ENCODE results near the gene ELMO1.
"Not testable (repeated sequence)": the region's sequence is repeated elsewhere in the genome, so short reads cannot be mapped to it uniquely, and the experiment has no call there.

ELMO1 gene

GRCh38 chr7:36978461-36978860 is 470.2 kb downstream of the ELMO1 start:
- no peaks in the 10 kb centered on the region for H3K27me3 Mint-ChIP-seq
- H3K36me3 Mint-ChIP-seq (ENCODE audit: low read depth), result peaks cover 25% of the 10 kb centered on the region
- no peaks in the 10 kb centered on the region for H3K4me1 Mint-ChIP-seq (ENCODE audit: low read depth)
- no peak overlapping the region for H3K4me3 Mint-ChIP-seq
- no peak overlapping the region for H3K27ac Mint-ChIP-seq
- peaks cover 6% of the 10 kb centered on the region for H3K9me3 Mint-ChIP-seq
- intact Hi-C loops (cut with micrococcal nuclease), result no loop called here

- H3K4me3 Mint-ChIP-seq, result no peak overlapping the region
- no peaks in the 10 kb centered on the region for H3K27me3 Mint-ChIP-seq
- H3K36me3 Mint-ChIP-seq (ENCODE audit: low read depth), result peaks cover 27% of the 10 kb centered on the region
- H3K9me3 Mint-ChIP-seq, result peaks cover 6% of the 10 kb centered on the region
- no peak overlapping the region for H3K27ac Mint-ChIP-seq
- H3K4me1 Mint-ChIP-seq (ENCODE audit: low read depth), result no peaks in the 10 kb centered on the region
- intact Hi-C loops (cut with micrococcal nuclease), result no loop called here
Measured at GRCh38 chr7:36977878-36978277, 470.8 kb downstream of the ELMO1 start.

GRCh38 chr7:36973534-36973933 is 475.1 kb downstream of the ELMO1 start:
- H3K27ac Mint-ChIP-seq; H3K9me3 Mint-ChIP-seq; H3K4me3 Mint-ChIP-seq; intact Hi-C loops (cut with micrococcal nuclease); H3K27me3 Mint-ChIP-seq: not testable (repeated sequence)
- H3K36me3 Mint-ChIP-seq (ENCODE audit: low read depth), result peaks cover 34% of the 10 kb centered on the region
- H3K4me1 Mint-ChIP-seq (ENCODE audit: low read depth), result peaks cover 25% of the 10 kb centered on the region

- Mint-ChIP-seq H3K27me3 (no peaks in the 10 kb centered on the region), H3K4me1 (ENCODE audit: low read depth) (peaks cover 31% of the 10 kb centered on the region), H3K27ac (no peak overlapping the region), H3K9me3 (peaks cover 13% of the 10 kb centered on the region), H3K4me3 (no peak overlapping the region), H3K36me3 (ENCODE audit: low read depth) (peaks cover 34% of the 10 kb centered on the region)
- intact Hi-C loops (cut with micrococcal nuclease), result no loop called here
Measured at GRCh38 chr7:36972140-36972518, 476.5 kb downstream of the ELMO1 start.

GRCh38 chr7:36971515-36972139 is 477.0 kb downstream of the ELMO1 start:
- Mint-ChIP-seq H3K9me3 (peaks cover 15% of the 10 kb centered on the region), H3K4me3 (no peak overlapping the region), H3K27me3 (no peaks in the 10 kb centered on the region), H3K36me3 (ENCODE audit: low read depth) (peaks cover 34% of the 10 kb centered on the region), H3K27ac (peak overlapping the region; percentile 11), H3K4me1 (ENCODE audit: low read depth) (peaks cover 31% of the 10 kb centered on the region)
- intact Hi-C loops (cut with micrococcal nuclease), result no loop called here

GRCh38 chr7:36970551-36971514 is 477.8 kb downstream of the ELMO1 start:
- Mint-ChIP-seq H3K4me3 (no peak overlapping the region), H3K27me3 (no peaks in the 10 kb centered on the region), H3K4me1 (ENCODE audit: low read depth) (peaks cover 31% of the 10 kb centered on the region), H3K9me3 (peaks cover 15% of the 10 kb centered on the region), H3K36me3 (ENCODE audit: low read depth) (peaks cover 33% of the 10 kb centered on the region), H3K27ac (peak overlapping the region; percentile 11)
- intact Hi-C loops (cut with micrococcal nuclease), result no loop called here

- H3K4me1 Mint-ChIP-seq (ENCODE audit: low read depth), result peaks cover 40% of the 10 kb centered on the region
- peaks cover 10% of the 10 kb centered on the region for H3K9me3 Mint-ChIP-seq
- no peak overlapping the region for H3K4me3 Mint-ChIP-seq
- intact Hi-C loops (cut with micrococcal nuclease), result no loop called here
- no peaks in the 10 kb centered on the region for H3K27me3 Mint-ChIP-seq
- H3K36me3 Mint-ChIP-seq (ENCODE audit: low read depth), result peaks cover 18% of the 10 kb centered on the region
- no peak overlapping the region for H3K27ac Mint-ChIP-seq
Measured at GRCh38 chr7:36969376-36969775, 479.3 kb downstream of the ELMO1 start.

- Mint-ChIP-seq H3K27ac (no peak overlapping the region), H3K4me1 (ENCODE audit: low read depth) (peaks cover 42% of the 10 kb centered on the region), H3K36me3 (ENCODE audit: low read depth) (peaks cover 13% of the 10 kb centered on the region), H3K9me3 (peaks cover 9% of the 10 kb centered on the region), H3K4me3 (no peak overlapping the region), H3K27me3 (no peaks in the 10 kb centered on the region)
- intact Hi-C loops (cut with micrococcal nuclease), result no loop called here
Measured at GRCh38 chr7:36967387-36967786, 481.3 kb downstream of the ELMO1 start.

GRCh38 chr7:36966636-36967035 is 482.0 kb downstream of the ELMO1 start:
- H3K4me1 Mint-ChIP-seq (ENCODE audit: low read depth), result peaks cover 46% of the 10 kb centered on the region
- H3K4me3 Mint-ChIP-seq, result no peak overlapping the region
- peaks cover 18% of the 10 kb centered on the region for H3K36me3 Mint-ChIP-seq (ENCODE audit: low read depth)
- intact Hi-C loops (cut with micrococcal nuclease), result no loop called here
- no peaks in the 10 kb centered on the region for H3K27me3 Mint-ChIP-seq
- no peak overlapping the region for H3K27ac Mint-ChIP-seq
- H3K9me3 Mint-ChIP-seq, result peaks cover 9% of the 10 kb centered on the region

GRCh38 chr7:36966039-36966438 is 482.6 kb downstream of the ELMO1 start:
- H3K4me1 Mint-ChIP-seq (ENCODE audit: low read depth), result peaks cover 40% of the 10 kb centered on the region
- H3K4me3 Mint-ChIP-seq, result no peak overlapping the region
- H3K27me3 Mint-ChIP-seq, result no peaks in the 10 kb centered on the region
- peaks cover 15% of the 10 kb centered on the region for H3K36me3 Mint-ChIP-seq (ENCODE audit: low read depth)
- H3K9me3 Mint-ChIP-seq, result peaks cover 9% of the 10 kb centered on the region
- intact Hi-C loops (cut with micrococcal nuclease), result no loop called here
- H3K27ac Mint-ChIP-seq, result no peak overlapping the region

GRCh38 chr7:36965625-36966024 is 483.0 kb downstream of the ELMO1 start:
- Mint-ChIP-seq H3K4me3 (no peak overlapping the region), H3K9me3 (peaks cover 9% of the 10 kb centered on the region), H3K36me3 (ENCODE audit: low read depth) (peaks cover 11% of the 10 kb centered on the region), H3K27ac (no peak overlapping the region), H3K27me3 (no peaks in the 10 kb centered on the region), H3K4me1 (ENCODE audit: low read depth) (peaks cover 36% of the 10 kb centered on the region)
- intact Hi-C loops (cut with micrococcal nuclease), result no loop called here

GRCh38 chr7:36964297-36964696 is 484.4 kb downstream of the ELMO1 start:
- H3K36me3 Mint-ChIP-seq (ENCODE audit: low read depth), result peaks cover 11% of the 10 kb centered on the region
- H3K9me3 Mint-ChIP-seq, result peaks cover 9% of the 10 kb centered on the region
- peaks cover 22% of the 10 kb centered on the region for H3K4me1 Mint-ChIP-seq (ENCODE audit: low read depth)
- no peaks in the 10 kb centered on the region for H3K27me3 Mint-ChIP-seq
- intact Hi-C loops (cut with micrococcal nuclease), result no loop called here
- H3K4me3 Mint-ChIP-seq, result no peak overlapping the region
- H3K27ac Mint-ChIP-seq, result no peak overlapping the region

- Mint-ChIP-seq H3K9me3 (peaks cover 5% of the 10 kb centered on the region), H3K36me3 (ENCODE audit: low read depth) (peaks cover 11% of the 10 kb centered on the region), H3K4me1 (ENCODE audit: low read depth) (peaks cover 18% of the 10 kb centered on the region), H3K27ac (no peak overlapping the region), H3K4me3 (no peak overlapping the region), H3K27me3 (no peaks in the 10 kb centered on the region)
- intact Hi-C loops (cut with micrococcal nuclease), result no loop called here
Measured at GRCh38 chr7:36962367-36962766, 486.3 kb downstream of the ELMO1 start.

GRCh38 chr7:36961693-36962092 is 487.0 kb downstream of the ELMO1 start:
- Mint-ChIP-seq H3K4me3 (no peak overlapping the region), H3K36me3 (ENCODE audit: low read depth) (peaks cover 11% of the 10 kb centered on the region), H3K9me3 (no peaks in the 10 kb centered on the region), H3K4me1 (ENCODE audit: low read depth) (peaks cover 15% of the 10 kb centered on the region), H3K27me3 (no peaks in the 10 kb centered on the region), H3K27ac (no peak overlapping the region)
- intact Hi-C loops (cut with micrococcal nuclease), result no loop called here
